Measurements from ENCODE around the gene BDKRB1.

- TF ChIP-seq CTCF (IDR thresholded peaks at IDR 0.05) = no peak
- no peak for TF ChIP-seq POLR2A (IDR thresholded peaks at IDR 0.05)
These were observed 49.5 kb upstream of the BDKRB1 start for GRCh38 chr14:96206461-96206860.

All from Peyer's patch (tissue), 4 donors.